GM23248 (cell line): ENCODE measurements around the gene TUBG2.

ENCODE experiments used
- EZH2 ChIP-seq: fragments of 200-600 bp; sonication (generic); IDR thresholded peaks from 2 replicates; pipeline ENCODE4 v1.6.1; 2018; ENCODE audit warnings: antibody characterized with exemption, mild to moderate bottlenecking; ENCODE audit not compliant: insufficient read depth, poor library complexity, severe bottlenecking
- EZH2phosphoT487 ChIP-seq: fragments of 200-600 bp; sonication (generic); IDR thresholded peaks from 2 replicates; pipeline ENCODE4 v1.6.1; 2018; ENCODE audit warnings: antibody characterized with exemption, moderate library complexity, mild to moderate bottlenecking, low read depth; ENCODE audit not compliant: insufficient read depth

DNA sequence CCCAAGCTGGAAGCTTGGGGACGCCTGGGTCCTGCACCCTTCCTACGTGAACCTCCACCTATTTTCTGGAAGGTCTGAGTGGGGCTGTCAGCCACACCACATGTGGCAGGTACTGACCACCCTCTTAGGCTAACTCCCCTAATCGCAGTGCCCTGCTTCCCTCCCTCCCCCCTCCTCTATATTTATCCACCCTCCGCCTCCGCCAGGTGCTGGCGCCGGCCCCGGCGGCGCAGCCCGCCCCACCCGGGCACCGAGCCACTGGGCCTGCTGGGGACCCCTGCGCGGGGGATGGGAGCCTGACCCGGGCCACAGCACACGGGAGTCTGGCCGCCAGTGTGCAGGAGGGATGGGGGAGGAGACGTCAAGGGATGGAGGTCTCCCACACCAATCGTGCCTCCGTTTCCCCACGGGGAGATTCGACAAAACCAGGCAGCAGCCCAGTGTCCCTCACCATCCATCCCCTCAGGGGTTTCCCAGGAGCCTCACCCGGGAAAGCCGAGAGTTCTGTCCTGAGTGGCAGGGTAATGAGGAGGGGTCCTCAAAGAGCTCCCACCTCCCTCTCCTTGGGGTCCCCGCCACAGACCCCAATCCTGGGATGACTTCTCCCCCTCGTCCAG, 16.4 kb downstream of the TUBG2 start:
- TF ChIP-seq EZH2: no peak
- no peak for TF ChIP-seq EZH2phosphoT487
